Left kidney (tissue), 2 donors: ENCODE data around the gene SPAG9. TPM values are rescaled to one million over a fixed set of nuclear protein-coding genes. Genes with fewer than 3 reads are reported as not detected.

Source experiments
- DNase-seq: peaks from one replicate; pipeline ENCODE4 v3.0.0-alpha.2; 2013
- polyA plus RNA-seq: library from polyadenylated mRNA; unstranded; fragments of 120-200 nt; gene quantifications from one replicate; pipeline ENCODE4 v1.2.1, GENCODE V29; 2013; ENCODE audit not compliant: insufficient read length

The SPAG9 gene
- polyA plus RNA-seq, 1 donor: 139 TPM

DNA sequence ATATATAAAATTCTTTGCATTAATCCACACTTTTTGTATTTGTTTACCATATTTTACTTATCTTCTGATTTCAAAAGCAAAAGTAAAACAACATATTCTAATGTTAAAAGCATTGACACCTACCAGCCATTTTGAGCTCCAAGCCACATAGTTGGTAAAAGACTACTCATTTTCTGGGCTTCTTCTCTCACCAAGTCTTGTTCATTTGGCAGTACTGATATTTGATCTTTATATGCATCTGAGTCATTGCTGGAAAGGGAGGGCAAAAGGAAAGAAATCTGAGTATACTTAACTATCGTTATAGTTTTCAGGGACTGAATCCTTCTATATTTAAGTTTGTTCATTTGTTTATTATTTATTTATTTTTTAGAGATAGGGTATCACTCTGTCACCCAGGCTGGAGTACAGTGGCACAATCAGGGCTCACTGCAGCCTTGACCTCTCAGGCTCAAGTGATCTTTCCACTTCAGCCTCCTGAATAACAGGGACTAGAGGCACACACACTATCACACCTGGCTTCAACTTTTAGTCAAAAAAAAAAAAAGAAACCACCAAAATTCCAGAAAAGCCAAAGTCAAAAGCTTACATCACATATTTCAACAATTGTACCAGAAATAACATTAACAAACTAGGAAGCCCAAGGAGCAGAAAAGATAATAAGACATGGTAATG lies 133.5 kb downstream of the SPAG9 start:
- no peak for DNase-seq

GRCh38 chr17:50981279-50981678 lies 139.4 kb downstream of the SPAG9 start:
- no peak for DNase-seq

DNA sequence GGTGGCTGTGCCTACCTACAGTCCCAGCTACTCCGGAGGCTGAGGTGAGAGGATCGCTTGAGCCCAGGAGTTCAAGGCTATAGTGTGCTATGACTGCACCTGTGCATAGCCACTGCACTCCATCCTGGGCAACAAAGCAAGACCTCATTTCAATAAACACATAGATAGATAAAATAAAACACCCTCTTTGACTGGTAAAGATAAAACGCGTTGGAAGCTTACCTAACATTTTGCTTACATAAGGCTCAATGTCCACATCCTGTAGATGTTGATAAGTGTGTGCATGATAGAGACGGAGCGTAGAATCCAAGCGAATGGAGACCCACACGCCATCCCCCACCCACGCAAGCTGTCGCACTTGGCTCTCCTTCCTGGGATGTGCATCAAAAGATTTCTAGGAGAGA lies 141.1 kb downstream of the SPAG9 start:
- no peak for DNase-seq

DNA sequence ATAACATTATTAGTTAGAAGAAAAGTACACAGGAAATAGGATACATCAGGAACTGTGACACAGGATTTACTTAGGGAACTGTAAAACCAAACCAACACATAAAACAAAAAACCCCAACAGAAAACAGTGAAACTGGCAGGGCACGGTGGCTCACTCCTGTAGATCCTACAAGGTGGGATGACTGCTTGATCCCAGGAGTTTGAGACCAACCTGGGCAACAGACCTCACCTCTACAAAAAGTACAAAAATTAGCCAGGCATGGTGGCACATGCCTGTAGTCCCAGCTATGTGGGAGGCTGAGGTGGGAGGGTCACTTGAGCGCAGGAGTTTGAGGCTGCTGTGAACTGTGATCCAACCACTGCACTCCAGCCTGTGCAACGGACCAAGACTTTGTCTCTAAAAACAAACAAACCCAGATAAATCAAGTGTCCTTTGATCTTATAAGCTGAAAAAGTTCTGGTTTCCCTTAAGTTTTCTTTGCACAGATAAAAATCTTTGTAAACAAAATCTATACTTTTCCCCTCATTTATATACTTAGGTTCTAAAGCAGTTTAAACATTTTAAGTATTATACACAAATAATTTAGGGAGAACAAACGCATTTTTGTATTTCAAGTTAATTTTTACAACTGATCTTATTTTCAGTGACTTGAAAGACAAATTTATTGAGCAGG lies 143.0 kb downstream of the SPAG9 start:
- no peak for DNase-seq

DNA sequence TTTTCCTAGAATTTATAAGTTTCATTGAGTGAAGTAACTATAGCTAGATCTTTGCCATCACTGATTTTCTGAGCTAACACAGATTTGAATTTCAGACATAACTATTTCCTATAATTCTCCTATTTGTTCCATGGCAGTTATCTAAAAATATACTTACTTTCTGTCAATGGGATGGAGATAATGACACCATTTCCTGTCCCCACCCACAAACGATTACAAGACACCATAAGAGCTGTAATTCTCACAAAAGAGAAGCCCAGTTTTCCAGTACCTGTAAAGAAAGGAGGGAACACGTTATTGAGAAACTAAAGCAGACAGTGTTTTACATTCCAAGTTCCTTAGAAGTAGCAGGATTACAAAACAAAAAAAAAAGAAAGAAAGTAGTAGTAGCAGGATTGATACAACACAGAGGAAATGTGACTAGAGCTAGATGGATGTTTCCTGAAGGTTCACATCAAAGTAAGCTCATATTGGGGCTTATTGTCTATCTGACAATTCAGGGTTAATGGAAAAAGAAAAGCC lies 143.7 kb downstream of the SPAG9 start:
- no peak for DNase-seq

GRCh38 chr17:50973557-50974494 lies 146.8 kb downstream of the SPAG9 start:
- DNase-seq: no peak

DNA sequence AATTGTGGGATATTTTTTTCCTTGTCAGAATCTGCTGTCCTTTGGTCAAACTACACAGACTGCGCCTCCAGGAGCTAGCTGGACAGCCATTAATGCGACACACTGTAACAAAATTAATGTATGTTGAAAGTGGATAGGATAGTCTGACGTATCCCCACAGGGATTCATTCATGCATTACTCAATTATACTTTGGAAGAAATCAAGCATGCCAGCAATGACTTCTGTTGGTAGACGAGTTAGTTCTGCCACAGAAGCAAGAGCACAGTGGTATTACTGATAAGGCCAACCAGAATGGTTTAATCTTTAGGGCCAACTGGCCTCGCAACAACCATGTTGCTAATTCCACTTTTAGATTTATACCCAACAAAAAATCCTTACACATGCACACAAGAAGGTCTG lies 148.1 kb downstream of the SPAG9 start:
- DNase-seq: no peak

- DNase-seq: no peak
These were observed 152.9 kb downstream of the SPAG9 start for GRCh38 chr17:50967795-50968194.

DNA sequence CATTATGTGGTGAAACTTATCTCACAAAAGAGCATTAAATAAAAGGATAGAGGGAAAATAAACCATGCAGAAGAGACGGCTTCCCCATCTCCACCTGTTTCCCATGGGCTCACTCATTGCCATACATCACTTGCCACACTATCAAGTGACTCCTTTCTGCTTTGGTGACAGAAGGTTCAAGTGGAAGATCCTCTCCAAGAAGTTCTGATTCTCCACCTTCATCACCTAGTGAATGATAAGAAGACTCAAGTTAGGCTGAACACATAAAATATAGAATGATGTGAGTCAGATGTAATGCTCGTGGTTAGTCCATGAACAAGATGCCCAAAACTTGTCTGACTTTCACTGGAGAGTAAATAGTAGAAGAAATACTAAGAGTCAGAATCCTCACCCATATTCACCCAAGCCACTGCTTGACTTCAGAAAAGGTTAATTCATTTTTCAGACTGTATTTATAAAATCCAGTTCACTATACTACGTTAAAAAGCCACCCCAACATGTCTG lies 154.5 kb downstream of the SPAG9 start:
- no peak for DNase-seq

DNA sequence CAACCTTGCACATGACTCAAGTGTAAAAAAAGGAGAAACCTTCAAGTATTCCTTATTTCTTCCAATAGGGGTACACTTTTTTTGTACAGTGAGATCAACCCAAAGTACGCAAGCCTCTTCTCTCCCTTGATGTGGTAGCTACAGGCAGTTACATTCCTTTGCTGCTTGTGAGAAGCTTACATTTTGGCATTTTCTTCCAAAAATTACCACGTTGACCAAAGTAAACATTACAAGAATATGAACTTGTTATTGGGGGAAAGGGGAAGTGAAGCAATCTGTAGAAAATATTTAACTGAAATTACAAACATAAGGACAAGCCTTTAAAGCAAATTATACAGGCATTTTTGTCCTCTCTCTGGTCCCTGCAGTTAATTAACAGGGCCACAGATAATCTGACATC lies 157.5 kb downstream of the SPAG9 start:
- DNase-seq: no peak

GRCh38 chr17:50961282-50962220 lies 159.1 kb downstream of the SPAG9 start:
- DNase-seq: no peak

DNA sequence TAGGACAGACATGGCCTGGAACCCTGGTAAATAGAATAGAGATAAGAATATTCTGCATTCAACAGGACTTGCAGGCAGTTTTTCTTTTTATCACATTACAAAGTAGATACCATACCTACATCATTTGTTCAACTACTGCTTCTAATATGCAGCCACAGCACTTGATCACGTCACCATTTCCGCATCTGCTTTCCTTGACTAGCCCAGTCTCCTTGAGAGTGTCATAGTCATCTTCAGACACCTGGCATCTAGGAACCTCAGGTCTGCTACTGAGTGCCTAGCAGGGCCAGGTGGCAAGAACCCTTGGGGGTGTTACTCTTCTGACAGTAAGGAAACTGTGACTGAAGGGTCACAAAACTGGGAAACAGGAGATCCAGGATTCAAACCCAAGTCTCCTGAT lies 161.3 kb downstream of the SPAG9 start:
- no peak for DNase-seq

- no peak for DNase-seq
These were observed 162.8 kb downstream of the SPAG9 start for GRCh38 chr17:50957600-50958575.

DNA sequence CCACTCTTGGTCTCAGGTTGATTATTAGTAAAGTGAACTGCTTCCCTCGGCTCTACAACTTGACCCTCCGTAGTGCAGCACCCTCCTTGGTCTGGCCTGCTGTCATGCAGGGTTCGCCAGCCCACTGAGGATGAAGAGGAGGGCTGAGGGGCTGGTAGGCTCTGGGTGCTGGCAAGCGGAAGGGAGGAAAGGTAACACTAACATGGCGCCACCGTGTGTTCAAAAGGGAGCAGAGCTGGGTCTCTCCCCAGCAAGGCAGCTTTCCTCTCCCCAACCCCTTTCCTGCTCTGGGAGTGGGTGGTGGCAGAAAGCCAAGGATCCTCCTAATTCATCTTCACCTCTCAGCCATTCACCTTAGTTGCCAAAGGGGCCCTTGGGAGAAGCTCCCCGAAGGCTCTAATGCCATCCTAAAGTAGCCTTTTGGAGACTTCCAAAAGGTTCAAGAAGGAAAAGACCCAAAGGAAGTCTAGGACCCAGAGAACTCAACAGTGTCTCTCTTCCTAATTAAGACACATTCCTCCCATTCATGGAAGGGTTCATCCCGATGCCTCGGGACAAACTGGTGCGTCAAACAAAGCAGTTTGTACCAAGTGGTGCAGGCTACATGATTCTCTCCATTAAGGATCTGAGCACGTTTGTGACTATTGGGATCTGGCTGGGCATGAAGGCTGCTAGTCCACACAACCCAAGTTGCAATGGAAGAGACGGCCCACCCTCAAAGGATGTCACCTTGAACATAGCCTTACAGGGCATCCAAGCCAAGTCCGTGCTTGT lies 163.7 kb downstream of the SPAG9 start:
- no peak for DNase-seq

- DNase-seq: no peak
These were observed 164.3 kb downstream of the SPAG9 start for GRCh38 chr17:50956409-50956749.

GRCh38 chr17:50955667-50956120 lies 165.0 kb downstream of the SPAG9 start:
- DNase-seq: no peak

DNA sequence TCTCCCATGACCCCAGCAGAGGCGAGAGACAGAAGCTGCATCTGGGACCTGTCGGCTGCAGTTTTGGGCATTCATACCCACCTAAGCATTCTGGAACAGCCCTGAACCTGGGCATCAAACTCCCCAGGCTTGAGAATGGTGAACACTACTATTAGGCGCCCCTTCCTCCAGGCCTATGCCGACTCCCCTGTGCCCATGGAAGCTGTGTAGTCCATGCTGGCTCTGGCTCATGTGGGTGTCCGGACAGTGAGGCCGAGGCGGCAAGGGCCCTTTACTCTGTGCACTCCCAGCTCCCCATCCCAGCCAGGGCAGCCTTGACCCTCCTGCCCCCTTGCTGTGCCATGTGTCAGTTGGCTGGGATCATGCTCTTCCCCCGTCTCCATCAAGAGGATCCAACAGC lies 165.5 kb downstream of the SPAG9 start:
- DNase-seq: no peak

- no peak for DNase-seq
These were observed 166.0 kb downstream of the SPAG9 start for GRCh38 chr17:50954641-50955121.
